ENCODE measurements around the gene CASP8AP2.
A peak's percentile ranks its signal among the peaks of the same experiment; 100 is the strongest.
"Not testable (repeated sequence)": the region's sequence is repeated elsewhere in the genome, so short reads cannot be mapped to it uniquely, and the experiment has no call there.

The CASP8AP2 gene

DNA sequence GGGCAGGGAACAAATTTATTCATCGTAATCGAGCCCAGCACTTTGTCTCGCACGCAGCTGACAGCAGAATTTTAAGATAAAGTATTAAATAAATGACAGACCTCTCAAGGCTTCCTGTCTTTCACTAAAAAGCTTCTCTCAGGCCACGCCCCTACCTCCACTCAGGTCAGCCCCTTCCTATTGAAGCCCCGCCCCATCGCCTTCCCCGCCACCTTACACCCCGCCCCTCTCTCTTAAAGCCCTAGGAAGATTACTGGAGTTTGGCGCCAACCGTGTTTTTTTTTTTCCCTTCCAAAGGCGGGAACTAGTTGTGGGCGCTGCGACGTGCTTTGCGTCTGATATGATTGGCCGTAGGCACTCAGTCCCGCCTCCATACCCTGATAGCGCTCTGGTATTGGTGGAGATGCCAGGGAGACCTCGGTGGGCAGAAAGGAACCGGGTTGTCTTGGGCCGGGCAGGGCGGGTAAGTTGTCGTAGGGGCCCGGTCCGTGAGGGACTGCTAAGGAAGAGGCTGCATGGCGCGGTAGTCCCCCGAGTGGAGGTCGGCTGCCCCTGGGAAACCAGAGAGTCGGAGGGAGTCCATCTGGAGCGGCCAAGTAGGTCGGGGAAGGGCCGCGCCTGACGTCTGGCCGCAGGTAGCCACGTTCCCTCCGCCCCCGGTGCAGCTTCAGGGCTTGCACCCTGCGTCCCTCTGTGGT, at the start of gene CASP8AP2:
TSS of gene CASP8AP2 (plus strand) at position 409 of the 698 bp plus-strand sequence.
- peak; percentile 95 for DNase-seq (ENCODE audit: low spot score)

DNA sequence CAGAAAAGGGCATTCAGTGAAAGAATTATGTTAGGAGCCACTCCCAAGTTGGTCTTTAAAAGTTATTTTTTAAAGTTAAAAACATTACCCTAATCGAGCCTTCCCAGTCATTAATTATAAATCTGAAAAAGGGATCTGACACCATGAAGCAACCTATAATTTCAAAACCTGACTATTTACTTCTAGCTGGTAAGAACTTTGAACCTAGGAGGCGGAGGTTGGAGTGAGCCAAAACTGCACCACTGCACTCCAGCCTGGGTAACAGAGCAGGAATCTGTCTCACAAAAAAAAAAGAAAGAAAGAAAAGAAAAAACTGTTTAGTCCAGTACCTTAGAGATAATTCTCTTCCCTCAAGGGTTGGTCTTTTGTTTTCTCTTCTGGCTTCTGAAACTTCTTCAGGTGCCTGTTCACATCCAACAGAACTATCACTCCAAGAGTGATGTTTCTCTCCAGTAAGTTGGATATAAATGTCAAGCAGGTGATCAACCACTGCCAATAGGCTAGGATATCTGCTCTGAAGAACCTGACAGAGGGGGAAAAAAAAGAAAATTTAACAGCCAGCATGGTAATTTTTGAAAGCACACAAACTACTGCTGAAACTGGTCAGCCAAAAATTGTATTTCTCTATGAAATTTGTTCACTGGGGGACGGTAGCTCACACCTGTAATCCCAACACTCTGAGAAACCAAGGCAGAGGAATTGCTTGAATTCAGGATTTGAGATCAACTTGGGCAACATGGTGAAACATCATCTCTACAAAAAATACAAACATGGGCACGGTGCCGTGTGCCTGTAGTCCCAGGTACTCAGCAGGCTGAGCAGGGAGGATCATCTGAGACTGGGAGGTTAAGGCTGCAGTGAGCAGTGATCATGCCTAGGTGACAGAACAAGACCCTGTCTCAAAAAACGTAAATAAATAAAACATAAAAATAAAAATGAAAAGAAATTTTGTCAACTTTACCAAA, 48.3 kb upstream of the CASP8AP2 start:
- no peak for DNase-seq (ENCODE audit: low spot score)

DNA sequence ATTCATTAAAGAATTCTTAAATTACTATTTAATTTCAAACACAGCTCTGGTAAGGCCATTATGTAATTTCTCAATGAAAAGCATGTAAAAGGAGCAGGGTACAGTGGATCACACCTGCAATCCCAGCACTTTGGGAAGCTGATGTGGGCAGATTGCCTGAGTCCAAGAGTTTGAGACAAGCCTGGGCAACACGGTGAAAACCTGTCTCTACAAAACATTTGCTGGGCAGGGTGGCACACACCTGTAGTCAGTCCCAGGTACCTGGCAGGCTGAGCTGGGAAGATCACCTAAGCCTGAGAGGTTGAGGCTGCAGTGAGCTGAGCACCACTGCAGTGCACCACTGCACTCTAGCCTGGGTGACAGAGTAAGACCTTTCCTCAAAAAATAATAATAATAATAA, 47.5 kb upstream of the CASP8AP2 start:
- DNase-seq (ENCODE audit: low spot score): no peak

DNA sequence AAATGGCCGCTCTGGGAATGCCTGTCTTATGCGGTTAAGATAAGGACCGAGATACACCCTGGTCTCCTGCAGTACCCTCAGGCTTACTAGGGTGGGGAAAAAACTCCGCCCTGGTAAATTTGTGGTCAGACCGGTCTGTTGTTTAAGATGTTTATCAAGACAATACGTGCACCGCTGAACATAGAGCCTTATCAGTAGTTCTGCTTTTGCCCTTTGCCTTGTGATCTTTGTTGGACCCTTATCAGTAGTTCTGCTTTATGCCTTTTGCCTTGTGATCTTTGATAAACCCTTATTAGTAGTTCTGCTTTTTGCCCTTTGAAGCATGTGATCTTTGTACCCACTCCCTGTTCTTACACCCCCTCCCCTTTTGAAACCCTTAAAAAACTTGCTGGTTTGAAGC, 46.4 kb upstream of the CASP8AP2 start:
- DNase-seq (ENCODE audit: low spot score): not testable (repeated sequence)

DNA sequence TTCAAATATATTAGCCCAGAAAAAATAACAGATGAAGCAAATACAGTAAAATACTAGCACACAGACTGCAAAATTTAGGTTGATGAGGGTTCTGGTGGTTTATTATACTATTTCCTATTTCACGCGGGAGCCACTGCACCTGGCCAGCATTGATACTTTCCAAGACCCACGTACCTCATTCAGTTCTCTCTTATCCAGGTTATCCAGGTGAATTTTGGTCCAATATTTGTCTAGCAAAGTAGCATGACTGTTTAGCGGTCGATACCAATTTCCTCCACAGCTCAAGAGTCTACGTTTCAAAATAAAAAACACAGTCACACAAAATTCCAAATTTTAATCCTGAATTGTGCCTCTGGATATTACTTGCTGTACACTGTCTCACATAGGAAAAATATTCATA, 44.8 kb upstream of the CASP8AP2 start:
- DNase-seq (ENCODE audit: low spot score): no peak

DNA sequence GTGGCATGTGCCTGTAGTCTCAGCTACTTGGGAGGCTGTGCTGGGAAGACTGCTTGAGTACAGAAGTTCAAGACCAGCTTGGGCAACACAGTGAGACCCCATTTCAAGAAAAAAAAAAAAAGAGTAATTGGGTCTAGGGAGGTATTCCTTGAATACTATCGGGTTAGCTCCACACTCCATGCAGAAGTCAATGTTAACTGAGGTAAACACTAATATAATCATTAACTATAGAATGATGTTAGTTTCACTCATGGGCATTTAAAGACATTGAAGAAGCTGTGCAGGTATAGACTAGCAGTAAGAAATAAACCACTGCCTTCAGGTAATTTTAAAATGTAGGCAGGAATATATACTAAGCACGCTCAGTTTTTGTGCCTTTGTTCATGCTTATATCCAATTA, 42.7 kb upstream of the CASP8AP2 start:
- no peak for DNase-seq (ENCODE audit: low spot score)

DNA sequence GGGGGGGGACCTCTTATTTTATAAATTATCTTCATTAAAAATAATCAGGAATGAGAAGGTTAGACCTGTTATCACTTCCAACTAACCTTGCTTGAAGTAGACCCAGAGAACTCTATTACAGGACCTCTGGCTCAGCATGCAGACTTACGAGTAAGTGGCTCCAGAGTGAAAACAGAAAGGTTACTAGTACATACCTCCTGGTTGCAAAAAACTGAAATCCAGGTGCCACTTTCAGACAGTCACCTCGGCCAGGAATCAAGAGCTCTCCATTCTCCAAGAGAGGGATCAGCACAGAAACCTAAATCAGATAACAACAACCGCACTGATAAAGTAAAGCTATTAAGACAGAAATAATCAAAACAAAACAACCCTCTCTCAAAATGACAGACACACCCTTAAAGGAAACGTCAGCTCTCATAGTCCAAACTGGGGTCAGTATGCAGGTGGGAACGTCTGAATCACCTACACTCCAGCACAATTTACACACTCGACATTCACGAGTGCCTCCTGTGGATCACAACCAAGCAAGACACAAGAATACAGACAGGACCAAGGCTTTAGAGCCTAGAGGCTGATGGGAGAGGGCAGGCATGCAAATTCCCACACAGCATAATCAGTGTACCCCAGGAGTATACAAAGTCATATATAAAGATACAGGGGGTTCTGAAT, 41.9 kb upstream of the CASP8AP2 start:
- DNase-seq (ENCODE audit: low spot score): no peak

DNA sequence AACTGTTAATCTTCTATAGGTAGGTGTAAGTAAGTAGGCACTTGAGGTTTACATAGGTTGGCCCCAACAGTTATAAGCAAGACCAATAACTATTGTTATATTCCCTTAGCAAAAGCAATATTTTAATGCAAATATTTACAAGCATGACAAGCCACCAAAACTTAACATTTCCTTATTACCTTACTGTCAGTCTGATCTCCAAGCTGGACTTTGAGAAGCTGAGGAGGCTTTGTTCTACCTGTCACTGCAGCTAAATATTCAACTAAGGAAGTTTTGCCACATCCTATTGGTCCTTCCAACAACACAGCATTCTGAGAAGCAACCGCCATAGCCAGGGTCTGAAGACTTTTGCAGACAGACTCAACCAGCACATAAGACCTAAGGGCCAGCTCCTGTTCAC, 39.7 kb upstream of the CASP8AP2 start:
- DNase-seq (ENCODE audit: low spot score): no peak

DNA sequence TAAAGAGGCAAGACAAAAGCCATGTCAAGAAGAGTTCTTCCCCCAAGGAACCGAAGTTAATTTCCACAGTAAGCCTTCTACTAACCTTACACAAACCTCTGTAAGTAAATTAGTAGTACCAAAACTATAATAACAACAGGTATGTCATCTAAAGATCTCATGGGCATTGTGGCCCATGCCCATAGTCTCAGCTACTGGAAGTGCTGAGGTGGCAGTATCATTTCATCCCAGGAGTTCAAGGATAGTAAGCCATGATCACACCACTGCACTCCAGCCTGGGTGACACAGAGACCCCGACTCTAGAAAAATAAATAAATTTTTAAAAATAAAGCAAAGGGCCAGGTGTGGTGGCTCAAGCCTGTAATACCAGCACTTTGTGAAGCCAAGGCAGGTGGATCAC, 39.3 kb upstream of the CASP8AP2 start:
- DNase-seq (ENCODE audit: low spot score): no peak

DNA sequence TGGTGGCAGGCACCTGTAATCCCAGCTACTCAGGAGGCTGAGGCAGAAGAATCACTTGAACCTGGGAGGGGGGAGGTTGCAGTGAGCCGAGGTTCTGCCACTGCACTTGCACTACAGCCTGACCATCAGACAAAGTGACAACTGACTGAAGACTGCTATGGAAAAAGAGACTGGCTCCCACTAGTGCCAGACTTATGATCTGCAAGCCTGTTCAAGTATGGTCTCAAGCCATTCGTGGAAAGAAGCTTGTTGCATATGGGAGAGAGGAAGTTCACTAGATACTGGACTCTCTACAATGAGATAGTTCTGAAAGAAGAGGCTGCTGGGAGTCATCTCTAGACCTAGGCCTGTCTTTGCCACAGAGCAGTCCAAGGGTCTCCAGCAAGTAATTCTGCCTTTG, 36.8 kb upstream of the CASP8AP2 start:
- DNase-seq (ENCODE audit: low spot score): peak; percentile 26

DNA sequence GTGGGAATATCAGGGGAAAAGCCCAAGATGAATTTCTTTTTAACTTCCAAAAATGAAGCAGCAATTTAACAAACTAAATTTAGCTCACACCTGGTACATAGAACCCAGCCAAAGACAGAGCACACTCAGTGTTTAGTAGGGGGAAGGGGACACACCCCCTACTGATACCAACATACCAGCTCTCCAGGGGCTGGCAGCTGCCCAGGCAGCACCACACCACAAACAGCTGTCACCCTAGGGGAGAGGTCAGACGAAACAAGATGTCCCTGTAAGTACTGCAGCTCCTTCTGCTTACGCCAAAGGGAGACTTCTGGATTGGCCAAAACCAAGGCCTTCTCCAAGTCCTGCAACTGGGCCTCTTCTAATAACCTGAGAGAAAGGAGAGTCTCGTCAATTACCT, 36.1 kb upstream of the CASP8AP2 start:
- DNase-seq (ENCODE audit: low spot score): no peak

DNA sequence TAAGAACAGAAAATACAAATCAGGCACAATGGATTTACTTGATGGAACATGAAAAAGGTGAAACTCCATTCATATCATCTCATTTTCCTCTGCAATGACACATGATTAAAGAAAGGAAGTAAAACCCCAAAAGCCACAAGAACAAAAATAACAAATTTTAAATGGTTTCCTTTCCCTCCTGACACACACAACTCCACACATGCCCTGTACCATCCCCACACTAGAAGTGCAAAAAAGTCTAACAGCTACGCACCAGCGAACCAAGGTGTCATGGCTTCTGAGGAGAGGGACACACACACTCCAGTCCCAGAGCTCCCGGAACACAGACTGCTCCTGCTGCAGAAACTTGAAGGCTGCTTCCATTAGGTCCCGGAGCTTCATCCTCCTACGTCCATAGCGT, 35.4 kb upstream of the CASP8AP2 start:
- DNase-seq (ENCODE audit: low spot score): no peak

DNA sequence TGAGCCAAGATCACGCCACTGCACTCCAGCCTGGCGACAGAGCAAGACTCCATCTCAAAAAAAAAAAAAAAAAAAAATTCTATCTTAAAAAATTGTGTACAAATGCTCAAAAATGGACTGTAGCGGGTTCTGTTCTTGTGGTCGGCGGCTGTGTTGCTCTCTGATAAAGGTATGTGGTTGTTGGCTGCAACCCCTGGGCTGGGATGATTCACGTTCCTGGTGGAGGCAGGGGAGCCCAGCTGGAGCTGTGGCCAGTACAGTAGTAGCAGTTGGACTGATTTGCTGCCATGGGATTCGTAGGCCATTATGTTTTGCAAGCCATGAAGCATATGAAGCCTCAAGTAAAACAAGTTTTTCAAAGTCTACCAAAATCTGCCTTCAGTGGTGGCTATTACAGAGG, 32.4 kb upstream of the CASP8AP2 start:
- no peak for DNase-seq (ENCODE audit: low spot score)

DNA sequence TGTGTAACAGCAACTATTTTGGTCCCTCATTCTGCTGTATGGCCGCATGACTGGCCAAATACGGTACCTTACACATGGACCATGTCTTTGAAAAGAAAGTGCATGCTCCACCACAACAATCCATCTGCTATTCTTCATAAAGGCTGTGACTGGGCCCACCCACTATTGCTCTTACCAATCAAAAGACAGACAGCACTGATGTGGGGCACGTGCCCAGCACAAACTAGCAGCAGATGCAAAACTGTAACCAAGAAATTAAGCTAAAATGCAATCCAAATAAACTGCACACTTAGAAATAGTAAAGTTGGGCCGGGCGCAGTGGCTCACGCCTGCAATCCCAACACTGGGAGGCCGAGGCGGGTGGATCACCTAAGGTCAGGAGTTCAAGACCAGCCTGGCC, 30.6 kb upstream of the CASP8AP2 start:
- DNase-seq (ENCODE audit: low spot score): no peak

DNA sequence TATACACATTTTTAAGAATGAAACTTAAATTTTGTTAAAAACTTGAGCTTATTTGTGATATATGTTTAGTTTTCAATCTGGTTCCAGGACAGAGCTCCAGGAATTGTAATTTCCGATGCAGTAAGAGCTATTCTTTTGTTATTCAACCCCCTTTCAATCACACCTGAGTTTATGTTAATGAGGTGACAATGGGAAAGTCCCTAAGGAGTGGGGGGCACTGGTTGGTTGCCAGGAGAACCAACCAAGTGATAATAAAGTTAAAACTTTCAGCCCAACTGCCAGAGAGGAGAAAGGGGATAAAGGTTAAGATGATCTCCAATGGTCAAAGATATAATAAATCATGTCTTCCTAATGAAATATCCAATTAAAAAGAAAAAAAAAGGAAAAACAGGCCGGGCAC, 29.9 kb upstream of the CASP8AP2 start:
- DNase-seq (ENCODE audit: low spot score): no peak

DNA sequence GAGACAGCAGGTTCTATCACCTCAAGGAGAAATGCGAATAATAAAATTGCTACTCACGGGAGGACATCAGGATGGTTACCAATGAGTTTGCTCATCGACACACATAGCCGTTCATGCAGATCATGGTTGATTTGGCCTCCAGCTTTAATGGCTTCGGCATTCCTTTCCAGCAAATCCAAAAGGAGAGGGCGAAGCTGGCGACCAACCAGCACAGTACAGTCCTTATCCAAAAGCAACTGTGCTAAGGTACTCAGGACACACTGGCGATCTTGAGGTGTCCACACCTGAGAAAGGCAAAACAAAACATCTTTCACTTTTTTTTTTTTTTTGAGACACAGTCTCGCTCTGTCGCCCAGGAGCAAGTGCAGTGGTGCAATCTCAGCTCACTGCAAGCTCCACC, 26.4 kb upstream of the CASP8AP2 start:
- no peak for DNase-seq (ENCODE audit: low spot score)

DNA sequence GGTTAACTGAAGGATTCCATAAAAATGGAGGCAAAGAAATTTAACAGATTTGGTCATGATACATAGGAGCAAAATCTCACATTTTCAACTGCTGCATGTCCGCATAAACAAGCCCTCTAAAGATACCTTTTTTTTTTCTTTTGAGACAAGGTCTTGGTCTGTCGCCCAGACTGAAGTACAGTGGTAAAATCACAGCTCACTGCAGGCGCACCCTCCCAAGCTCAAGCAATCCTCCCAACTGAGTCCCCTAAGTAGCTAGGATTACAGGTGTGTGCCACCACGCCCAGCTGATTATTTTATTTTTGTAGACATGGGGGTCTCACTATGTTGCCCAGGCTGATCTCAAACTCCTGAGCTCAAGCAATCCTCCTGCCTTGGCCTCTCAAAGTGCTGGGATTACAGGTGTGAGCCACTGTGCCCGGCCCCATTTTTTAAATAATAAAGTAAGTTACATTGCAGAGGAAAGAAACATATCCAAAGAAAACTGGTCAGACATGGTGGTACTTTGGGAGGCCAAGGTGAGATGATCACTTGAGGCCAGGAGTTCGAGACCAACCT, 23.8 kb upstream of the CASP8AP2 start:
- no peak for DNase-seq (ENCODE audit: low spot score)

DNA sequence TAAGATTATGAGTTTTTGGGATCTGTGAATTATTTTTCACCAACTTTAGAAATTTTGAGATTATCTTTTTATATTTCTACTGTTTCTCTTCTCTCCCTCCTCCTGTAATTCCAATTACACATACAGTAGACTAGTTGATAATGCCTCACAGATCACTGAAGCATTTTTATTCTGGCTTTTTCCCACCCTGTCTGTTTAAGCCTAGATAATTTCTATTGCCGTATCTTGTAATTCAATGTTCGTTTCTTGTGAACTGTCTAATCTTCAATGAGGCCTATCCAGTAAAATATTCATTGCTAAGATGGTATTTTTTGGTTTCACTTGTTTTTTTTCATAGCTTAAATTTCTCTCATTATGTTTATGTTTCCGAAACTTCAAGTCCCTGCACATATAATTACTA, 22.1 kb upstream of the CASP8AP2 start:
- DNase-seq (ENCODE audit: low spot score): no peak

DNA sequence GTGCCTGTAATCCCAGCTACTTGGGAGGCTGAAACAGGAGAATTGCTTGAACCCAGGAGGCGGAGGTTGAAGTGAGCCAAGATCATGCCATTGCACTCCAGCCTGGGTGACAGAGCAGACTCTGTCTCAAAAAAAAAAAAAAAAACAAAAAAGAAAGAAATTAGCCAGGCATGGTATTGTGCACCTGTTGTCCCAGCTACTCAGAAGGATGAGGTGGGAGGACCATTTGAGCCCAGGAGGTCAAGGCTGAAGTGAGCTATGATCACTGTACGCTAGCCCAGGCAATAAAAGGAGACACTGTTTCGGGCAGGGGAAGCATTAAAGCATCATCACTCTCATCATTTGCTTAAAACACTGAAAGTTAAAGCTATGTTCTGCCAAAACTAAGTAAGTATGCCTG, 16.3 kb upstream of the CASP8AP2 start:
- not testable (repeated sequence) for DNase-seq (ENCODE audit: low spot score)

DNA sequence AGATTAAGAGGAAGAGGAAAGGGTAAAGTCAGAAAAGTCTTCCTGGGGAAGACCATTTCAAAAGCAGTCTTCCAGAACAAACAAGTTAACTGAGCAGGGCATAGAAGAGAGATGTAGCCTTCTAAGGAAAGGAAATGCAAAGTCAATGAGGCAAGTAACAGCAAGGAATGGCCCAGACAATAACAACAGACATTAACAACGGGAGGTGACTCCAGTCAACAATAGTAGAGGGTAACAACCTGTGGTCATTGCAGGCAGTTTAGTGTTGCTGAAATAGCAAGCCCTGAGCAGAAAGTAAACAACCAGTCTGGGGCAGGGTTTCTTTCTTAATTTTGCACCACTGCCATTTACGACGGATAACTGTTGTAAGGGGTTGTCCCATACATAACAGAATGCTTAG, 12.2 kb upstream of the CASP8AP2 start:
- DNase-seq (ENCODE audit: low spot score): no peak

DNA sequence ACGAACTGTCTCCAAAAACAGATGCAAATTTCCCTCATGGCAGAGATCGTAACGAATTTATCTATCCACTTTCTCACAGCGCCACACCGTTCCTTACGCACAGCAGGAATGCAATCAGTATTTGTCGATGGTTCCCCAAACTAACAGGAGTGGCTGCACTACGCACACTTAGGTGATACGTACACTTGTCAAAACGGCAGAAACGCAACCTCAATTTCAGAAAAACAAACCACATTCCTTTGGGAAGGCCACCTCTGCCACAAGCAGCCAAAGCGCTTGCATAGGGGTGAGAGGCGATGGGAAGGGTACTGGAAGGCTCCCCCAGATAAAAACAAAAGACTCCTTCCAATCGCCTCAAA, 10.7 kb upstream of the CASP8AP2 start:
- DNase-seq (ENCODE audit: low spot score): peak; percentile 15

DNA sequence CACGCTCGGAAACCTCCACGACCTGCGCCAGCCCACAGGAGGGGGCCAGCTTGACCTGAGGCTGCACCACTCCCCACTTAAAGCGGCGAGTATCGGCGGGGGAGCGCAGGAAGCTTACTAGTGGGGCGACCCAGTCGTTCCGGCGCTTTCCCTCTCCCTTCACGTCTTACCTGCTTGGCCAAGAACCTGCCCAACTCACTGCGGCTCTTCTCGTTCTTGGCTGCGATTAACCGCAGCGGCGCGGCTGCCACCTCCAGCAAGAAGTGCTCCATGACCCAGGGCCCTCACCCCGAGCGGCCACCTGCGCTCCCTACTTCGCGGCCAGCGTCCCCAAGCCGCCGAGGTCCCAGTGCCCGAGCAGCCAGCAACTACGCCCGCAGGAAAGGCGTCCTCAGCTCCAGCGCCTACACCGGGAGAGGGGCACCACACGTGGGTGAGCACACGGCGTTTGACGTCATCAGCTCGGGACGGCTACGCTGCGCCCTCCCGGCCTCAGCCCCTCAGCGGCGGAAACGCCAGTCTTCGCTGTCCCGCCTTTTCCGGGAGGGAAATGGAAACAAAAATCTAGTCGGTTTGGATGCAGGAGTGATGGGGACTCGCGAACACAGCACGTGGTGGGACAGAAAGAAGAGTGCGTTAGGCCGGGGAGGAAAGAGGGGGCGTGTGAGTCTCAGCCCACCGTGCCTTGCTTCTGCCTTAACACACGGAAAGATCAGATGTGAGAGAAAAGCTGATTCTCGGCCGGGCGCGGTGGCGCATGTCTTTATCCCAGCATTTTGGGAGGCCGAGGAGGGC, 10.1 kb upstream of the CASP8AP2 start, which contains the start of gene MDN1:
TSS of gene MDN1 (minus strand) at position 459 of the 795 bp plus-strand sequence. CDS start at position 272, 187 bp downstream.
- DNase-seq (ENCODE audit: low spot score): peak; percentile 93

Measured in AG08396 (cell line).